K562 (cell line): ENCODE measurements around the gene RELA. TPM values are rescaled to one million over a fixed set of nuclear protein-coding genes. Genes with fewer than 3 reads are reported as not detected.

ENCODE experiments used
- MAFK ChIP-seq: IDR thresholded peaks from 2 replicates; pipeline ENCODE4 v1.6.1; 2011; ENCODE audit warnings: low read length, improper control_type of control experiment
- SMAD2 ChIP-seq: fragments of 150-350 bp; IDR thresholded peaks from 2 replicates; pipeline ENCODE4 v1.6.1; 2014; ENCODE audit warnings: low read depth, mild to moderate bottlenecking, low read length
- STAG1 ChIP-seq: sonication (generic); formaldehyde crosslinking; IDR thresholded peaks from 2 replicates; pipeline ENCODE4 v1.5.0; 2020; ENCODE audit warnings: missing genetic modification reagents, borderline replicate concordance
- ZC3H8 ChIP-seq: fragments of 450-650 bp; IDR thresholded peaks from 2 replicates; pipeline ENCODE4 v1.6.1; 2017
- ZNF444 ChIP-seq: fragments of 250-450 bp; sonication (Bioruptor Pico); IDR thresholded peaks from 2 replicates; pipeline ENCODE4 v1.4.0; 2020; ENCODE audit warnings: mild to moderate bottlenecking, moderate library complexity
- polyA plus RNA-seq, 8 experiments: library from polyadenylated mRNA; depleted of rRNA in 4 of 8; stranded (reverse) in 5 of 8; unstranded in 3 of 8; fragments of >200 nt; fragmentation: Nextera tagmentation in 2 of 8; fragmentation: Illumina TruSeq in 1 of 8; extraction: Ambion mirVana in 2 of 8; extraction: Trizol in 1 of 8; gene quantifications; 2 replicates each; pipeline versions ENCODE4 v1.2.1 to v1.2.3, GENCODE V29; 2011 to 2014; ENCODE audit warnings: inconsistent platforms in 1 of 8, missing spikeins in 1 of 8
- total RNA-seq, 7 experiments: library from RNA; depleted of rRNA in 6 of 7; stranded (reverse); fragments of >200 nt in 6 of 7; fragmentation: Illumina TruSeq in 2 of 7; extraction: Trizol in 2 of 7; gene quantifications; 2 replicates each; pipeline versions ENCODE4 v1.2.1 to v1.2.3, GENCODE V29; 2011 to 2021; ENCODE audit warnings: low replicate concordance in 1 of 7
- TF ChIP-seq, protein P1 (sequence below): fragments of 250-450 bp; sonication (Bioruptor Pico); IDR thresholded peaks from 2 replicates; pipeline ENCODE4 v1.4.0; 2020
- TF ChIP-seq, protein P2 (sequence below): sonication (generic); formaldehyde crosslinking; IDR thresholded peaks from 2 replicates; pipeline ENCODE4 v1.8.1; 2023; ENCODE audit warnings: mild to moderate bottlenecking, missing genetic modification reagents
- TF ChIP-seq, protein P3 (sequence below): fragments of 200-600 bp; sonication (generic); IDR thresholded peaks from one replicate; pipeline ENCODE4 v1.6.1; 2012; ENCODE audit warnings: mild to moderate bottlenecking, low read depth, low read length, inconsistent platforms

RELA gene
- total and polyA plus RNA-seq, 9 of the 15 experiments (the other 6 are each of a cell fraction or from before 2014, with no cell fraction given), result 6.0 to 67.4 (median 20.6) TPM

DNA sequence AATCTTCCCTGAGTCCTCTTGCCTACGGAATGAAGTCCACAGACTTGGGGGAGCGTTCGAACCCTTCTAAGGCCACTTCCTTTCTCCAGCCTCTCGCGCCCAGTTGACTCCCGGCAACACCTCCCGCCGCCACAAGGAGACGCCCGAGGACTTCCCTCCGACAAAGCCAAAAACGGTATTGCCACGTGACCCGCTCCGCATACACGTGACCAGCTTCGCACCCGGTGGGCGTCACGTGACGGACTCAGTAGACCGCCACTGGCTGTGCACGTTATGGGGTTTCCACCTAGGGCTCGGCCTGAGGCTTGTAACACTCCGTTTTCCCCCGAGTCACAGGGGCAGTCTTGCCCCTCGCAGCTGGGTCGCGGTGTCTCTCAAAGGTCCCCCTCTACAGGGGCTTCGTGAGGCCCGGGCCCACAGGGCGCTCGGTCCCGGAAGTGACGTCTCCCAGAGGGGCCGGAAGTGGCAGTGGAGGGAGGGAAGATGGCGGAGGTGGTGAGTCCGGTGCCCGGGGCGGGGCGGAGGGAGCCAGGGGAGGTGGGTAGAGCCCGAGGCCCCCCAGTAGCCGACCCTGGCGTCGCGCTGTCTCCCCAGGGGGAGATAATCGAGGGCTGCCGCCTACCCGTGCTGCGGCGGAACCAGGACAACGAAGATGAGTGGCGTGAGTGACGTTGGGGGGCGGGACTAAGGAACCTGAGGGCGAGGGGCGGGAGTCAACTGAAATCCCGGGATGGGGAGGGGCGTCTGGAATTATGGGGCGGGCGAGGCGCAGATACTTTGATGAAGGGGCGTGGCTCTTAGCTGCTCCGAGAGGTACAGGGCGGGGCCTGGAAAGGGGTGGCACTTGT is 49.3 kb upstream of the RELA start, which contains the start of gene KAT5 (continued):
- TF ChIP-seq, protein P1, sequence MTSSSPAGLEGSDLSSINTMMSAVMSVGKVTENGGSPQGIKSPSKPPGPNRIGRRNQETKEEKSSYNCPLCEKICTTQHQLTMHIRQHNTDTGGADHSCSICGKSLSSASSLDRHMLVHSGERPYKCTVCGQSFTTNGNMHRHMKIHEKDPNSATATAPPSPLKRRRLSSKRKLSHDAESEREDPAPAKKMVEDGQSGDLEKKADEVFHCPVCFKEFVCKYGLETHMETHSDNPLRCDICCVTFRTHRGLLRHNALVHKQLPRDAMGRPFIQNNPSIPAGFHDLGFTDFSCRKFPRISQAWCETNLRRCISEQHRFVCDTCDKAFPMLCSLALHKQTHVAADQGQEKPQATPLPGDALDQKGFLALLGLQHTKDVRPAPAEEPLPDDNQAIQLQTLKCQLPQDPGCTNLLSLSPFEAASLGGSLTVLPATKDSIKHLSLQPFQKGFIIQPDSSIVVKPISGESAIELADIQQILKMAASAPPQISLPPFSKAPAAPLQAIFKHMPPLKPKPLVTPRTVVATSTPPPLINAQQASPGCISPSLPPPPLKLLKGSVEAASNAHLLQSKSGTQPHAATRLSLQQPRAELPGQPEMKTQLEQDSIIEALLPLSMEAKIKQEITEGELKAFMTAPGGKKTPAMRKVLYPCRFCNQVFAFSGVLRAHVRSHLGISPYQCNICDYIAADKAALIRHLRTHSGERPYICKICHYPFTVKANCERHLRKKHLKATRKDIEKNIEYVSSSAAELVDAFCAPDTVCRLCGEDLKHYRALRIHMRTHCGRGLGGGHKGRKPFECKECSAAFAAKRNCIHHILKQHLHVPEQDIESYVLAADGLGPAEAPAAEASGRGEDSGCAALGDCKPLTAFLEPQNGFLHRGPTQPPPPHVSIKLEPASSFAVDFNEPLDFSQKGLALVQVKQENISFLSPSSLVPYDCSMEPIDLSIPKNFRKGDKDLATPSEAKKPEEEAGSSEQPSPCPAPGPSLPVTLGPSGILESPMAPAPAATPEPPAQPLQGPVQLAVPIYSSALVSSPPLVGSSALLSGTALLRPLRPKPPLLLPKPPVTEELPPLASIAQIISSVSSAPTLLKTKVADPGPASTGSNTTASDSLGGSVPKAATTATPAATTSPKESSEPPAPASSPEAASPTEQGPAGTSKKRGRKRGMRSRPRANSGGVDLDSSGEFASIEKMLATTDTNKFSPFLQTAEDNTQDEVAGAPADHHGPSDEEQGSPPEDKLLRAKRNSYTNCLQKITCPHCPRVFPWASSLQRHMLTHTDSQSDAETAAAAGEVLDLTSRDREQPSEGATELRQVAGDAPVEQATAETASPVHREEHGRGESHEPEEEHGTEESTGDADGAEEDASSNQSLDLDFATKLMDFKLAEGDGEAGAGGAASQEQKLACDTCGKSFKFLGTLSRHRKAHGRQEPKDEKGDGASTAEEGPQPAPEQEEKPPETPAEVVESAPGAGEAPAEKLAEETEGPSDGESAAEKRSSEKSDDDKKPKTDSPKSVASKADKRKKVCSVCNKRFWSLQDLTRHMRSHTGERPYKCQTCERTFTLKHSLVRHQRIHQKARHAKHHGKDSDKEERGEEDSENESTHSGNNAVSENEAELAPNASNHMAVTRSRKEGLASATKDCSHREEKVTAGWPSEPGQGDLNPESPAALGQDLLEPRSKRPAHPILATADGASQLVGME (CRISPR knock-in tag), result peak; percentile 93
- TF ChIP-seq MAFK (no peak), ZC3H8 (no peak), ZNF444 (CRISPR knock-in tag) (no peak), SMAD2 (no peak), STAG1 (CRISPR knock-in tag) (peak; percentile 82)
- TF ChIP-seq, protein P2, sequence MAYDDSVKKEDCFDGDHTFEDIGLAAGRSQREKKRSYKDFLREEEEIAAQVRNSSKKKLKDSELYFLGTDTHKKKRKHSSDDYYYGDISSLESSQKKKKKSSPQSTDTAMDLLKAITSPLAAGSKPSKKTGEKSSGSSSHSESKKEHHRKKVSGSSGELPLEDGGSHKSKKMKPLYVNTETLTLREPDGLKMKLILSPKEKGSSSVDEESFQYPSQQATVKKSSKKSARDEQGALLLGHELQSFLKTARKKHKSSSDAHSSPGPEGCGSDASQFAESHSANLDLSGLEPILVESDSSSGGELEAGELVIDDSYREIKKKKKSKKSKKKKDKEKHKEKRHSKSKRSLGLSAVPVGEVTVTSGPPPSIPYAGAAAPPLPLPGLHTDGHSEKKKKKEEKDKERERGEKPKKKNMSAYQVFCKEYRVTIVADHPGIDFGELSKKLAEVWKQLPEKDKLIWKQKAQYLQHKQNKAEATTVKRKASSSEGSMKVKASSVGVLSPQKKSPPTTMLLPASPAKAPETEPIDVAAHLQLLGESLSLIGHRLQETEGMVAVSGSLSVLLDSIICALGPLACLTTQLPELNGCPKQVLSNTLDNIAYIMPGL (CRISPR knock-in tag), result peak; percentile 57; the same call in 1 of the 2 replicates
- TF ChIP-seq, protein P3, sequence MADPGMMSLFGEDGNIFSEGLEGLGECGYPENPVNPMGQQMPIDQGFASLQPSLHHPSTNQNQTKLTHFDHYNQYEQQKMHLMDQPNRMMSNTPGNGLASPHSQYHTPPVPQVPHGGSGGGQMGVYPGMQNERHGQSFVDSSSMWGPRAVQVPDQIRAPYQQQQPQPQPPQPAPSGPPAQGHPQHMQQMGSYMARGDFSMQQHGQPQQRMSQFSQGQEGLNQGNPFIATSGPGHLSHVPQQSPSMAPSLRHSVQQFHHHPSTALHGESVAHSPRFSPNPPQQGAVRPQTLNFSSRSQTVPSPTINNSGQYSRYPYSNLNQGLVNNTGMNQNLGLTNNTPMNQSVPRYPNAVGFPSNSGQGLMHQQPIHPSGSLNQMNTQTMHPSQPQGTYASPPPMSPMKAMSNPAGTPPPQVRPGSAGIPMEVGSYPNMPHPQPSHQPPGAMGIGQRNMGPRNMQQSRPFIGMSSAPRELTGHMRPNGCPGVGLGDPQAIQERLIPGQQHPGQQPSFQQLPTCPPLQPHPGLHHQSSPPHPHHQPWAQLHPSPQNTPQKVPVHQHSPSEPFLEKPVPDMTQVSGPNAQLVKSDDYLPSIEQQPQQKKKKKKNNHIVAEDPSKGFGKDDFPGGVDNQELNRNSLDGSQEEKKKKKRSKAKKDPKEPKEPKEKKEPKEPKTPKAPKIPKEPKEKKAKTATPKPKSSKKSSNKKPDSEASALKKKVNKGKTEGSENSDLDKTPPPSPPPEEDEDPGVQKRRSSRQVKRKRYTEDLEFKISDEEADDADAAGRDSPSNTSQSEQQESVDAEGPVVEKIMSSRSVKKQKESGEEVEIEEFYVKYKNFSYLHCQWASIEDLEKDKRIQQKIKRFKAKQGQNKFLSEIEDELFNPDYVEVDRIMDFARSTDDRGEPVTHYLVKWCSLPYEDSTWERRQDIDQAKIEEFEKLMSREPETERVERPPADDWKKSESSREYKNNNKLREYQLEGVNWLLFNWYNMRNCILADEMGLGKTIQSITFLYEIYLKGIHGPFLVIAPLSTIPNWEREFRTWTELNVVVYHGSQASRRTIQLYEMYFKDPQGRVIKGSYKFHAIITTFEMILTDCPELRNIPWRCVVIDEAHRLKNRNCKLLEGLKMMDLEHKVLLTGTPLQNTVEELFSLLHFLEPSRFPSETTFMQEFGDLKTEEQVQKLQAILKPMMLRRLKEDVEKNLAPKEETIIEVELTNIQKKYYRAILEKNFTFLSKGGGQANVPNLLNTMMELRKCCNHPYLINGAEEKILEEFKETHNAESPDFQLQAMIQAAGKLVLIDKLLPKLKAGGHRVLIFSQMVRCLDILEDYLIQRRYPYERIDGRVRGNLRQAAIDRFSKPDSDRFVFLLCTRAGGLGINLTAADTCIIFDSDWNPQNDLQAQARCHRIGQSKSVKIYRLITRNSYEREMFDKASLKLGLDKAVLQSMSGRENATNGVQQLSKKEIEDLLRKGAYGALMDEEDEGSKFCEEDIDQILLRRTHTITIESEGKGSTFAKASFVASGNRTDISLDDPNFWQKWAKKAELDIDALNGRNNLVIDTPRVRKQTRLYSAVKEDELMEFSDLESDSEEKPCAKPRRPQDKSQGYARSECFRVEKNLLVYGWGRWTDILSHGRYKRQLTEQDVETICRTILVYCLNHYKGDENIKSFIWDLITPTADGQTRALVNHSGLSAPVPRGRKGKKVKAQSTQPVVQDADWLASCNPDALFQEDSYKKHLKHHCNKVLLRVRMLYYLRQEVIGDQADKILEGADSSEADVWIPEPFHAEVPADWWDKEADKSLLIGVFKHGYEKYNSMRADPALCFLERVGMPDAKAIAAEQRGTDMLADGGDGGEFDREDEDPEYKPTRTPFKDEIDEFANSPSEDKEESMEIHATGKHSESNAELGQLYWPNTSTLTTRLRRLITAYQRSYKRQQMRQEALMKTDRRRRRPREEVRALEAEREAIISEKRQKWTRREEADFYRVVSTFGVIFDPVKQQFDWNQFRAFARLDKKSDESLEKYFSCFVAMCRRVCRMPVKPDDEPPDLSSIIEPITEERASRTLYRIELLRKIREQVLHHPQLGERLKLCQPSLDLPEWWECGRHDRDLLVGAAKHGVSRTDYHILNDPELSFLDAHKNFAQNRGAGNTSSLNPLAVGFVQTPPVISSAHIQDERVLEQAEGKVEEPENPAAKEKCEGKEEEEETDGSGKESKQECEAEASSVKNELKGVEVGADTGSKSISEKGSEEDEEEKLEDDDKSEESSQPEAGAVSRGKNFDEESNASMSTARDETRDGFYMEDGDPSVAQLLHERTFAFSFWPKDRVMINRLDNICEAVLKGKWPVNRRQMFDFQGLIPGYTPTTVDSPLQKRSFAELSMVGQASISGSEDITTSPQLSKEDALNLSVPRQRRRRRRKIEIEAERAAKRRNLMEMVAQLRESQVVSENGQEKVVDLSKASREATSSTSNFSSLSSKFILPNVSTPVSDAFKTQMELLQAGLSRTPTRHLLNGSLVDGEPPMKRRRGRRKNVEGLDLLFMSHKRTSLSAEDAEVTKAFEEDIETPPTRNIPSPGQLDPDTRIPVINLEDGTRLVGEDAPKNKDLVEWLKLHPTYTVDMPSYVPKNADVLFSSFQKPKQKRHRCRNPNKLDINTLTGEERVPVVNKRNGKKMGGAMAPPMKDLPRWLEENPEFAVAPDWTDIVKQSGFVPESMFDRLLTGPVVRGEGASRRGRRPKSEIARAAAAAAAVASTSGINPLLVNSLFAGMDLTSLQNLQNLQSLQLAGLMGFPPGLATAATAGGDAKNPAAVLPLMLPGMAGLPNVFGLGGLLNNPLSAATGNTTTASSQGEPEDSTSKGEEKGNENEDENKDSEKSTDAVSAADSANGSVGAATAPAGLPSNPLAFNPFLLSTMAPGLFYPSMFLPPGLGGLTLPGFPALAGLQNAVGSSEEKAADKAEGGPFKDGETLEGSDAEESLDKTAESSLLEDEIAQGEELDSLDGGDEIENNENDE, result no peak
